Neural crest cell (in vitro differentiated cells): ENCODE measurements around the gene AGK. TPM values are rescaled to one million over a fixed set of nuclear protein-coding genes. Genes with fewer than 3 reads are reported as not detected.

Experiments used
- DNase-seq: peaks from one replicate; pipeline ENCODE4 v3.0.0; 2021; ENCODE audit warnings: low read depth, mixed read lengths, low spot score
- H3K27ac Mint-ChIP-seq: one replicate; pipeline ENCODE4 v1.8.0; 2021; ENCODE audit warnings: mild to moderate bottlenecking, mixed read lengths; ENCODE audit not compliant: unreplicated experiment
- H3K27me3 Mint-ChIP-seq: 2 replicates; pipeline ENCODE4 v1.8.0; 2021; ENCODE audit warnings: low read depth, mild to moderate bottlenecking, mixed read lengths
- H3K36me3 Mint-ChIP-seq: 2 replicates; pipeline ENCODE4 v1.8.0; 2021; ENCODE audit warnings: low read depth, mild to moderate bottlenecking, mixed read lengths
- H3K4me1 Mint-ChIP-seq: 2 replicates; pipeline ENCODE4 v1.8.0; 2021; ENCODE audit warnings: mixed read lengths
- H3K4me3 Mint-ChIP-seq: one replicate; pipeline ENCODE4 v1.8.0; 2021; ENCODE audit warnings: mild to moderate bottlenecking, mixed read lengths
- H3K9me3 Mint-ChIP-seq: 2 replicates; pipeline ENCODE4 v1.8.0; 2021; ENCODE audit warnings: mixed read lengths
- total RNA-seq: library from RNA; stranded (reverse); gene quantifications from 2 replicates; pipeline ENCODE4 v1.2.1, GENCODE V29; 2021
- TF ChIP-seq, protein P1 (sequence below): fragments of 200-600 bp; sonication (generic); conservative IDR thresholded peaks from 2 replicates; pipeline ENCODE4 v1.5.0; 2021; ENCODE audit warnings: antibody characterized with exemption, mild to moderate bottlenecking

AGK gene
- total RNA-seq, 1 donor from 2014 or later = 35.7 TPM

DNA sequence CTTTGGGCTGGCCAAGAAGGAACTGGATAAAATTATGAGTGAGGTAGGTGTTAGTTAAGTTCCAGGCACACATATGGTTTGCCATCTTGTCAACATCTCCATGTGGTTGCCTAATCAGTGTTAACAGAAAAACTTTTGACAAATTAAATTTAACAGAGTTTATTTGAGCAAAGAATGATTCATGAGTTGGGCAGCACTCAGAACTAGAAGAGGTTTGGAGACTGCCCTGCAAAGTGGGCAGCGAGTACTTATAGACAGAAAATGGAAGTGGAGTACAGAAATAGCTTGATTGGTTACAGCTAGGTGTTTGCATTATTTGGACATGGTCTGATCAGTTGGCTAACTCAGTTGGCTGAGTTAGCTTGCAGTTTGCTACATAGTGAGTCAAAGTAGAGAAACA, 37.5 kb upstream of the AGK start:
- Mint-ChIP-seq H3K36me3 (peaks cover 14% of the 10 kb centered on the region), H3K4me3 (no peak overlapping the region), H3K27ac (no peak overlapping the region), H3K27me3 (peaks cover 51% of the 10 kb centered on the region), H3K4me1 (peaks cover 11% of the 10 kb centered on the region), H3K9me3 (peaks cover 11% of the 10 kb centered on the region)
- TF ChIP-seq, protein P1, sequence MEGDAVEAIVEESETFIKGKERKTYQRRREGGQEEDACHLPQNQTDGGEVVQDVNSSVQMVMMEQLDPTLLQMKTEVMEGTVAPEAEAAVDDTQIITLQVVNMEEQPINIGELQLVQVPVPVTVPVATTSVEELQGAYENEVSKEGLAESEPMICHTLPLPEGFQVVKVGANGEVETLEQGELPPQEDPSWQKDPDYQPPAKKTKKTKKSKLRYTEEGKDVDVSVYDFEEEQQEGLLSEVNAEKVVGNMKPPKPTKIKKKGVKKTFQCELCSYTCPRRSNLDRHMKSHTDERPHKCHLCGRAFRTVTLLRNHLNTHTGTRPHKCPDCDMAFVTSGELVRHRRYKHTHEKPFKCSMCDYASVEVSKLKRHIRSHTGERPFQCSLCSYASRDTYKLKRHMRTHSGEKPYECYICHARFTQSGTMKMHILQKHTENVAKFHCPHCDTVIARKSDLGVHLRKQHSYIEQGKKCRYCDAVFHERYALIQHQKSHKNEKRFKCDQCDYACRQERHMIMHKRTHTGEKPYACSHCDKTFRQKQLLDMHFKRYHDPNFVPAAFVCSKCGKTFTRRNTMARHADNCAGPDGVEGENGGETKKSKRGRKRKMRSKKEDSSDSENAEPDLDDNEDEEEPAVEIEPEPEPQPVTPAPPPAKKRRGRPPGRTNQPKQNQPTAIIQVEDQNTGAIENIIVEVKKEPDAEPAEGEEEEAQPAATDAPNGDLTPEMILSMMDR = no peak
- DNase-seq = no peak

DNA sequence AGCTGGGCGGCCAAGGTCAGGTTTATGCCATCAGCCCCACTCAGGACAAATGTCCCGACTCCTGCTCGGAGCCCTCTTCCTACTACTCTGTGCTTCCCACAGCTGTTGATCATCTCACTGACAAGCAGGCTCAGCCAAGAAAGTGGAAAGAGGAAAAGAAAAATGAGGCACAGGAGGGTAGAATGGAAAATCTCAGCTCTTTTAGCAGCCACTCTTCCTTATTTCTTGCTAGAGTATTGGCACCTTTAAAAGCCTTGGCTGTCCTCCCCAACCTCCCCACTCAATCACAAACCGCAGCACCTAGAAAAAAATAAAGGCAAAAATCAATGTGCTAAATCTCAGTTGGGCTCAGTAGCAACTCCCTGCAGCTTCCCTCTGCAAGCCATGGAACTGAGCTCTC, 35.3 kb upstream of the AGK start:
- Mint-ChIP-seq H3K27me3 (peaks cover 39% of the 10 kb centered on the region), H3K36me3 (peaks cover 14% of the 10 kb centered on the region), H3K27ac (no peak overlapping the region), H3K4me1 (peaks cover 8% of the 10 kb centered on the region), H3K4me3 (no peak overlapping the region), H3K9me3 (peaks cover 6% of the 10 kb centered on the region)
- DNase-seq = no peak
- TF ChIP-seq, protein P1 = no peak

DNA sequence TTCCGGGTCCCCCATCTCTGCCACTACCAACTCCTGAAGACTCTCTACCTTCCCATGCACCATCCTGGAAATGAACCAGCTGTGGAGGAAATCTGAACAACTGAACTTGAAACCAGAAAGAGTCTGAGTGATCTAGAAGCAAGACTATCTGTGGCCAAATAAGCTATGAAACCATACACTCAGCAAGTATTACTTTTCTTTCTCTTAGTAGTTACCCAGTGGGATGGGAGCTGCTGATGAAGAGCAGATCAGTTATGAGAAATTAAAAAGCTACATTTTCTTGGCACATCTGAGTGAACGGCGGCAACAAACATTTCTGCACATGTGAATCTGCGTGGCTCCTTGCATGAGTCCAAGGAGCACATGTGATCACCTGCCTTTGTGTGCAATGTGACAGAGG, 31.6 kb upstream of the AGK start:
- H3K4me1 Mint-ChIP-seq = no peaks in the 10 kb centered on the region
- H3K27ac Mint-ChIP-seq = no peak overlapping the region
- H3K9me3 Mint-ChIP-seq = peaks cover 4% of the 10 kb centered on the region
- no peak for DNase-seq
- peaks cover 2% of the 10 kb centered on the region for H3K36me3 Mint-ChIP-seq
- H3K4me3 Mint-ChIP-seq = no peak overlapping the region
- TF ChIP-seq, protein P1 = no peak
- peaks cover 6% of the 10 kb centered on the region for H3K27me3 Mint-ChIP-seq

- Mint-ChIP-seq H3K27ac (no peak overlapping the region), H3K4me3 (no peak overlapping the region), H3K36me3 (no peaks in the 10 kb centered on the region), H3K9me3 (no peaks in the 10 kb centered on the region), H3K27me3 (no peaks in the 10 kb centered on the region), H3K4me1 (no peaks in the 10 kb centered on the region)
- TF ChIP-seq, protein P1 = no peak
- no peak for DNase-seq
These were observed 28.4 kb upstream of the AGK start for GRCh38 chr7:141522657-141523342.

DNA sequence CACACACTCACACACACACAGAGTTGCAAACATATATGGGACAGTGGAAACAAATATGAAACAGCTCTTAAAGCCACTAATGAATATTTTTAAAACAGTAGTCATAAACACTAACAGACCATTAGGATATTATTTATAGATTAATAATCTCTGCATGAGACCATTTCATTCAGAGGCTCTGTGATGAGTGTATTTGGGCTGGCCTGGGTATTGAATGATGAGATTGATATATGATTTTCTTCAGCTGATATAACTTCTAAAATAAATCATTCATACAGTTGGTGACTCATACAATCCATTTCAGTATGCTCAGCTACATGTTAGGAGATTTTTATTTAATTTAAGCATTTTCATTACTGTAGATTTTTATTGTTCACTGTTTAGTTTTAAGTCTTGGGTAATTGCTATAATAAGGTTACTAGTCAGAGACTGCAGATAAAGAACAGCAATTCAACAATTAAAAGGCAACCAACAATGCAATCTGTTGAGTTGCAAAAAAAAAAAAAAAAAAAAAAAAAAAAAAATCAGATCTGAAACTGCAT, 25.2 kb upstream of the AGK start:
- TF ChIP-seq, protein P1 = no peak
- H3K9me3 Mint-ChIP-seq = no peaks in the 10 kb centered on the region
- H3K36me3 Mint-ChIP-seq = no peaks in the 10 kb centered on the region
- no peak overlapping the region for H3K4me3 Mint-ChIP-seq
- no peak for DNase-seq
- no peaks in the 10 kb centered on the region for H3K4me1 Mint-ChIP-seq
- no peaks in the 10 kb centered on the region for H3K27me3 Mint-ChIP-seq
- no peak overlapping the region for H3K27ac Mint-ChIP-seq
